IPS-15b (cell line): ENCODE data around the gene TIMP3.

Experiments
- H3K27me3 ChIP-seq: one replicate; pipeline ENCODE4 v1.6.1; 2013; ENCODE audit warnings: low read length; ENCODE audit not compliant: control insufficient read depth, insufficient read depth
- H3K36me3 ChIP-seq: one replicate; pipeline ENCODE4 v1.6.1; 2013; ENCODE audit warnings: low read length; ENCODE audit not compliant: control insufficient read depth, insufficient read depth
- H3K4me1 ChIP-seq: one replicate; pipeline ENCODE4 v1.6.1; 2013; ENCODE audit warnings: mild to moderate bottlenecking, low read length; ENCODE audit not compliant: control insufficient read depth, insufficient read depth
- H3K4me3 ChIP-seq: one replicate; pipeline ENCODE4 v1.5.1; 2013; ENCODE audit warnings: low read depth, low read length
- H3K9ac ChIP-seq: one replicate; pipeline ENCODE4 v1.6.1; 2013; ENCODE audit warnings: low read depth, mild to moderate bottlenecking, low read length
- H3K9me3 ChIP-seq: one replicate; pipeline ENCODE4 v1.6.1; 2013; ENCODE audit warnings: mild to moderate bottlenecking, low read length; ENCODE audit not compliant: control insufficient read depth, insufficient read depth

TIMP3 gene

GRCh38 chr22:32850591-32851517 lies 49.3 kb downstream of the TIMP3 start:
- no peaks in the 10 kb centered on the region for H3K9me3 ChIP-seq
- H3K4me3 ChIP-seq, result no peak overlapping the region
- H3K36me3 ChIP-seq, result peaks cover 5% of the 10 kb centered on the region
- no peaks in the 10 kb centered on the region for H3K27me3 ChIP-seq
- no peaks in the 10 kb centered on the region for H3K4me1 ChIP-seq
- H3K9ac ChIP-seq, result no peak overlapping the region

- no peak overlapping the region for H3K9ac ChIP-seq
- no peak overlapping the region for H3K4me3 ChIP-seq
- H3K27me3 ChIP-seq, result no peaks in the 10 kb centered on the region
- no peaks in the 10 kb centered on the region for H3K4me1 ChIP-seq
- H3K36me3 ChIP-seq, result peaks cover 6% of the 10 kb centered on the region
- no peaks in the 10 kb centered on the region for H3K9me3 ChIP-seq
Observed at GRCh38 chr22:32852395-32853251, 51.1 kb downstream of the TIMP3 start.

- H3K9me3 ChIP-seq, result no peaks in the 10 kb centered on the region
- H3K27me3 ChIP-seq, result no peaks in the 10 kb centered on the region
- no peak overlapping the region for H3K4me3 ChIP-seq
- H3K36me3 ChIP-seq, result peaks cover 9% of the 10 kb centered on the region
- no peaks in the 10 kb centered on the region for H3K4me1 ChIP-seq
- no peak overlapping the region for H3K9ac ChIP-seq
Observed at GRCh38 chr22:32853662-32854061, 52.2 kb downstream of the TIMP3 start.

GRCh38 chr22:32854351-32854804 lies 52.9 kb downstream of the TIMP3 start:
- no peaks in the 10 kb centered on the region for H3K9me3 ChIP-seq
- H3K4me3 ChIP-seq, result no peak overlapping the region
- no peaks in the 10 kb centered on the region for H3K4me1 ChIP-seq

GRCh38 chr22:32855045-32855756 lies 53.7 kb downstream of the TIMP3 start:
- no peak overlapping the region for H3K4me3 ChIP-seq
- peaks cover 9% of the 10 kb centered on the region for H3K36me3 ChIP-seq
- no peaks in the 10 kb centered on the region for H3K9me3 ChIP-seq
- no peaks in the 10 kb centered on the region for H3K4me1 ChIP-seq
- H3K9ac ChIP-seq, result no peak overlapping the region
- H3K27me3 ChIP-seq, result no peaks in the 10 kb centered on the region

More at GRCh38 chr22:32854351-32854804, 52.9 kb downstream of the TIMP3 start:
- peaks cover 9% of the 10 kb centered on the region for H3K36me3 ChIP-seq
- no peaks in the 10 kb centered on the region for H3K27me3 ChIP-seq
- no peak overlapping the region for H3K9ac ChIP-seq

- Histone ChIP-seq H3K9me3 (no peaks in the 10 kb centered on the region), H3K4me1 (no peaks in the 10 kb centered on the region), H3K4me3 (no peak overlapping the region), H3K9ac (no peak overlapping the region), H3K36me3 (peaks cover 9% of the 10 kb centered on the region), H3K27me3 (no peaks in the 10 kb centered on the region)
Observed at GRCh38 chr22:32858121-32858703, 56.7 kb downstream of the TIMP3 start.

GRCh38 chr22:32858957-32859356 lies 57.5 kb downstream of the TIMP3 start:
- Histone ChIP-seq H3K9ac (no peak overlapping the region), H3K4me1 (no peaks in the 10 kb centered on the region), H3K9me3 (no peaks in the 10 kb centered on the region), H3K36me3 (peaks cover 11% of the 10 kb centered on the region), H3K4me3 (no peak overlapping the region), H3K27me3 (no peaks in the 10 kb centered on the region)

- no peaks in the 10 kb centered on the region for H3K27me3 ChIP-seq
- no peaks in the 10 kb centered on the region for H3K9me3 ChIP-seq
- H3K36me3 ChIP-seq, result peaks cover 11% of the 10 kb centered on the region
- no peak overlapping the region for H3K9ac ChIP-seq
- no peak overlapping the region for H3K4me3 ChIP-seq
- H3K4me1 ChIP-seq, result no peaks in the 10 kb centered on the region
Observed at GRCh38 chr22:32859743-32860142, 58.2 kb downstream of the TIMP3 start.

GRCh38 chr22:32861330-32861729 lies 59.8 kb downstream of the TIMP3 start:
- Histone ChIP-seq H3K27me3 (no peaks in the 10 kb centered on the region), H3K9me3 (no peaks in the 10 kb centered on the region), H3K4me3 (no peak overlapping the region), H3K4me1 (no peaks in the 10 kb centered on the region), H3K9ac (no peak overlapping the region), H3K36me3 (peaks cover 11% of the 10 kb centered on the region)

GRCh38 chr22:32862083-32862482 lies 60.6 kb downstream of the TIMP3 start:
- H3K4me1 ChIP-seq, result no peaks in the 10 kb centered on the region

More at GRCh38 chr22:32862083-32862482, 60.6 kb downstream of the TIMP3 start:
- peaks cover 11% of the 10 kb centered on the region for H3K36me3 ChIP-seq
- H3K9me3 ChIP-seq, result no peaks in the 10 kb centered on the region
- H3K9ac ChIP-seq, result no peak overlapping the region
- no peaks in the 10 kb centered on the region for H3K27me3 ChIP-seq
- no peak overlapping the region for H3K4me3 ChIP-seq
